ENCODE results near the gene ERCC5.

DNA sequence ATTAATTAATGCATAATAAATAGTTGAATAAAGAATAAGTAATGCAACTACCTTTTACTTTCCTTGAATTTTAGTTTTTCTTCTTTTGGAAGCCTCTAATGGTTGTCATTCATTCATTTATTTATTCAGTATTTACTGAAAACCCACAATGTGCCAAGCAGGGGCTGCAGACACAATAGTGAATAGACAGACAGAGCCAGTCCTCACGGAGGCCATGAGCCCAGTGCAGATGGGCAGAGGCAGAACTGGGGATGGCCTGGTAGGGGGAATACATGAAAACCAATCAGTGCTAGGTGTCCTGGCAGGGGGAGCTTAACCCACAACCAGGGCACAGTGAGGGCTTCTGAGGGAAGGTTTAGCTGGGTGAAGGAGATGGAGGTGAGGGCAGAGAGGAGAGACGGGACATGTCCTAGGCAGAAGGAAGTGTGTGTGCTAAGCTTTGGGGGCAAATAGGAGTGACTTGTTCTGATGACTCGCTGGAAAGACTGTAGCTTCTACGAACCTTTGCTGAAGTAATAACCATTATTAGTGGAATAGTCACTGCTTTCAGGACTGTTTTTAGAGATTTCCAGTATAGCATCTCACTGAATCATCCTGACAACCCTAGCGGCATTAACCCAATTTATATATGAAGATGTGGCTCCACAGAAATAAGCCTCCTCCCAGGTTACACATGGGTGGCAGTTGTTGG lies 55.9 kb downstream of the ERCC5 start:
- TF ChIP-seq, protein P1, sequence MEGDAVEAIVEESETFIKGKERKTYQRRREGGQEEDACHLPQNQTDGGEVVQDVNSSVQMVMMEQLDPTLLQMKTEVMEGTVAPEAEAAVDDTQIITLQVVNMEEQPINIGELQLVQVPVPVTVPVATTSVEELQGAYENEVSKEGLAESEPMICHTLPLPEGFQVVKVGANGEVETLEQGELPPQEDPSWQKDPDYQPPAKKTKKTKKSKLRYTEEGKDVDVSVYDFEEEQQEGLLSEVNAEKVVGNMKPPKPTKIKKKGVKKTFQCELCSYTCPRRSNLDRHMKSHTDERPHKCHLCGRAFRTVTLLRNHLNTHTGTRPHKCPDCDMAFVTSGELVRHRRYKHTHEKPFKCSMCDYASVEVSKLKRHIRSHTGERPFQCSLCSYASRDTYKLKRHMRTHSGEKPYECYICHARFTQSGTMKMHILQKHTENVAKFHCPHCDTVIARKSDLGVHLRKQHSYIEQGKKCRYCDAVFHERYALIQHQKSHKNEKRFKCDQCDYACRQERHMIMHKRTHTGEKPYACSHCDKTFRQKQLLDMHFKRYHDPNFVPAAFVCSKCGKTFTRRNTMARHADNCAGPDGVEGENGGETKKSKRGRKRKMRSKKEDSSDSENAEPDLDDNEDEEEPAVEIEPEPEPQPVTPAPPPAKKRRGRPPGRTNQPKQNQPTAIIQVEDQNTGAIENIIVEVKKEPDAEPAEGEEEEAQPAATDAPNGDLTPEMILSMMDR (IDR thresholded peaks at IDR 0.05), result no peak
- TF ChIP-seq EZH2 (IDR thresholded peaks at IDR 0.05; ENCODE audit: borderline replicate concordance, insufficient read depth, low read depth, low read length, poor library complexity, severe bottlenecking), result no peak
